GM18858 (cell line): Measurements from ENCODE around the gene USE1.

Experiments
- ATAC-seq: cut with Tn5 transposase; IDR thresholded peaks from one replicate; pipeline ENCODE4 v1.9.1; 2021; ENCODE audit not compliant: unreplicated experiment

USE1 gene

GRCh38 chr19:17205237-17206140, 9.7 kb upstream of the USE1 start:
- ATAC-seq, result no peak

- ATAC-seq, result no peak
Measured at GRCh38 chr19:17206736-17207581, 8.2 kb upstream of the USE1 start.

- ATAC-seq, result no peak
Measured at GRCh38 chr19:17209126-17210036, 5.8 kb upstream of the USE1 start.

GRCh38 chr19:17210296-17210695, 4.9 kb upstream of the USE1 start:
- no peak for ATAC-seq

- ATAC-seq, result no peak
Measured at GRCh38 chr19:17211547-17212446, 3.4 kb upstream of the USE1 start.

GRCh38 chr19:17213334-17213733, 1.8 kb upstream of the USE1 start:
- no peak for ATAC-seq

- no peak for ATAC-seq
Measured at GRCh38 chr19:17214508-17215126, 540 bp upstream of the USE1 start.

GRCh38 chr19:17216058-17216670, 1.0 kb downstream of the USE1 start:
- no peak for ATAC-seq

GRCh38 chr19:17219286-17219685, 4.1 kb downstream of the USE1 start:
- no peak for ATAC-seq

GRCh38 chr19:17220207-17220758, 5.1 kb downstream of the USE1 start:
- no peak for ATAC-seq

GRCh38 chr19:17225053-17225452, 9.9 kb downstream of the USE1 start:
- no peak for ATAC-seq

- ATAC-seq, result peak; percentile 79
Measured at GRCh38 chr19:17226002-17226933, 11.1 kb downstream of the USE1 start, which contains the start of gene OCEL1. OCEL1 (plus strand) TSS chr19:17226226; CDS start chr19:17226248, 22 bp downstream.

GRCh38 chr19:17227798-17228367, 12.7 kb downstream of the USE1 start:
- ATAC-seq, result no peak

GRCh38 chr19:17229890-17230289, 14.7 kb downstream of the USE1 start:
- no peak for ATAC-seq

- no peak for ATAC-seq
Measured at GRCh38 chr19:17232258-17232657, 17.1 kb downstream of the USE1 start.

- no peak for ATAC-seq
Measured at GRCh38 chr19:17234911-17235299, 19.7 kb downstream of the USE1 start.

GRCh38 chr19:17235300-17235970, 20.3 kb downstream of the USE1 start:
- ATAC-seq, result no peak
